Sigmoid colon (tissue), 7 donors: ENCODE data around the gene RFX7. TPM values are rescaled to one million over a fixed set of nuclear protein-coding genes. Genes with fewer than 3 reads are reported as not detected.

Source experiments
- DNase-seq: peaks from one replicate; pipeline ENCODE4 v3.0.0-alpha.2; 2019
- H3K27ac ChIP-seq, 4 donors: fragments of 200-600 bp; sonication (generic); one replicate each; pipeline ENCODE4 v1.5.1; 2016 to 2019; ENCODE audit warnings: mild to moderate bottlenecking in 1 of 4
- H3K27me3 ChIP-seq, 3 donors: fragments of 200-600 bp; sonication (generic); one replicate each; pipeline ENCODE4 v1.5.1; 2019; ENCODE audit warnings: mild to moderate bottlenecking in 1 of 3
- H3K36me3 ChIP-seq, 4 donors: fragments of 200-600 bp; sonication (generic); one replicate each; pipeline ENCODE4 v1.5.1; 2016 to 2019
- H3K4me1 ChIP-seq, 4 donors: fragments of 200-600 bp; sonication (generic); one replicate each; pipeline ENCODE4 v1.5.1; 2017 to 2019
- H3K4me3 ChIP-seq, 4 donors: fragments of 200-600 bp; sonication (generic); one replicate each; pipeline ENCODE4 v1.5.1; 2017 to 2019; ENCODE audit warnings: mild to moderate bottlenecking in 2 of 4, moderate library complexity in 1 of 4
- H3K9me3 ChIP-seq, 4 donors: fragments of 200-600 bp in 3 of 4; sonication (generic) in 3 of 4; one replicate each; pipeline versions ENCODE4 v1.5.1 to v1.6.1; 2013 to 2019
- EP300 ChIP-seq, 4 donors: sonication (generic); formaldehyde crosslinking; IDR thresholded peaks; one replicate each; pipeline ENCODE4 v1.6.1; 2017; ENCODE audit warnings: antibody characterized with exemption in 4 of 4
- POLR2A ChIP-seq, 2 donors: fragments of 450-650 bp; IDR thresholded peaks; one replicate each; pipeline ENCODE4 v1.6.1; 2016; ENCODE audit warnings: antibody characterized with exemption in 2 of 2, mild to moderate bottlenecking in 2 of 2, moderate library complexity in 2 of 2
- POLR2AphosphoS5 ChIP-seq, 4 donors: sonication (generic); formaldehyde crosslinking; IDR thresholded peaks; one replicate each; pipeline ENCODE4 v1.6.1; 2017; ENCODE audit warnings: antibody characterized with exemption in 4 of 4
- whole genome bisulfite sequencing, 2 donors: extraction: QIAGEN DNeasy Blood & Tissue Kit; methylation state at CpG; one replicate each; pipeline ENCODE4 v1.1.7; 2013; 5-methylcytosine and 5-hydroxymethylcytosine counted together
- intact Hi-C: fragments of 100-400 bp; cut with DNase I; formaldehyde crosslinking; loops from one replicate; pipeline ENCODE4 v1.15.1; 2023
- polyA plus RNA-seq, 3 donors: library from polyadenylated mRNA; stranded (reverse); fragments of 200-250 nt; gene quantifications; one replicate each; pipeline ENCODE4 v1.2.3, GENCODE V29; 2013
- total RNA-seq, 4 donors: library from RNA; depleted of rRNA; stranded (reverse); fragments of >200 nt; gene quantifications; one replicate each; pipeline ENCODE4 v1.1.0, GENCODE V29; 2016
- TF ChIP-seq, protein P1 (sequence below), 4 experiments: fragments of 450-650 bp in 3 of 4; fragments of 200-600 bp in 1 of 4; IDR thresholded peaks; one replicate each; pipeline ENCODE4 v1.5.1; 2016 to 2019; ENCODE audit warnings: antibody characterized with exemption in 4 of 4, mild to moderate bottlenecking in 3 of 4, moderate library complexity in 2 of 4
- donor health status: healthy with polysubstance abuse.
- donor health status: Bipolar disorder and iron deficiency.
- donor health status: healthy.

RFX7 gene
- total and polyA plus RNA-seq, 7 donors = 0.60 to 9.1 (median 6.7) TPM

DNA sequence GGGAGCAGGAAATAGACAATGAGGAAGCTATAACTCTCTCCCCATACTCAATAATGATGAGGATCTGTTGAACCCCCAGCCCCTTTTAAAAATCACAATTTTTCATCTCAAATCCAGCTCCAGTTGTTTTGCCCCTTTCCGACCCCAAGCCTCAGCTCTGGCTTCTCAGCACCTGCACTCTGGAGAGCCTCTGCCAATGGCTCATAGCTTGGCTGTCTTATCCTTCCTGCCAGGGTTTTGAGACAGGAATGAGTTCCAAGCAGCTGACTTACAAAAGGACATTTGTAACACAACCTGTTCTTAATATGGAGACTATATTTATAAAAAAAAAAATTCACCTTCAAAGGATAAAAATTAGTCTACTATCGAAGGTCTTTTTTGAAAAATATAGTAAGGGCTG is 144.4 kb downstream of the RFX7 start:
- Histone ChIP-seq H3K36me3 (peaks cover 12 to 46% (median 28%) of the 10 kb centered on the region in 4 donors), H3K27ac (no peak overlapping the region), H3K9me3 (no peaks in the 10 kb centered on the region), H3K4me3 (no peak overlapping the region), H3K27me3 (no peaks in the 10 kb centered on the region), H3K4me1 (peaks cover 0 to 34% (median 8%) of the 10 kb centered on the region in 4 donors)
- WGBS, 2 donors = 95 to 96% methylated on average over 2 of the region's 2 CpGs
- TF ChIP-seq, protein P1, sequence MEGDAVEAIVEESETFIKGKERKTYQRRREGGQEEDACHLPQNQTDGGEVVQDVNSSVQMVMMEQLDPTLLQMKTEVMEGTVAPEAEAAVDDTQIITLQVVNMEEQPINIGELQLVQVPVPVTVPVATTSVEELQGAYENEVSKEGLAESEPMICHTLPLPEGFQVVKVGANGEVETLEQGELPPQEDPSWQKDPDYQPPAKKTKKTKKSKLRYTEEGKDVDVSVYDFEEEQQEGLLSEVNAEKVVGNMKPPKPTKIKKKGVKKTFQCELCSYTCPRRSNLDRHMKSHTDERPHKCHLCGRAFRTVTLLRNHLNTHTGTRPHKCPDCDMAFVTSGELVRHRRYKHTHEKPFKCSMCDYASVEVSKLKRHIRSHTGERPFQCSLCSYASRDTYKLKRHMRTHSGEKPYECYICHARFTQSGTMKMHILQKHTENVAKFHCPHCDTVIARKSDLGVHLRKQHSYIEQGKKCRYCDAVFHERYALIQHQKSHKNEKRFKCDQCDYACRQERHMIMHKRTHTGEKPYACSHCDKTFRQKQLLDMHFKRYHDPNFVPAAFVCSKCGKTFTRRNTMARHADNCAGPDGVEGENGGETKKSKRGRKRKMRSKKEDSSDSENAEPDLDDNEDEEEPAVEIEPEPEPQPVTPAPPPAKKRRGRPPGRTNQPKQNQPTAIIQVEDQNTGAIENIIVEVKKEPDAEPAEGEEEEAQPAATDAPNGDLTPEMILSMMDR (IDR thresholded peaks at IDR 0.05) = no peak
- TF ChIP-seq EP300 (IDR thresholded peaks at IDR 0.05) (no peak), POLR2AphosphoS5 (IDR thresholded peaks at IDR 0.05) (no peak), POLR2A (IDR thresholded peaks at IDR 0.05) (no peak)
- intact Hi-C loops = no loop called here
- no peak for DNase-seq

DNA sequence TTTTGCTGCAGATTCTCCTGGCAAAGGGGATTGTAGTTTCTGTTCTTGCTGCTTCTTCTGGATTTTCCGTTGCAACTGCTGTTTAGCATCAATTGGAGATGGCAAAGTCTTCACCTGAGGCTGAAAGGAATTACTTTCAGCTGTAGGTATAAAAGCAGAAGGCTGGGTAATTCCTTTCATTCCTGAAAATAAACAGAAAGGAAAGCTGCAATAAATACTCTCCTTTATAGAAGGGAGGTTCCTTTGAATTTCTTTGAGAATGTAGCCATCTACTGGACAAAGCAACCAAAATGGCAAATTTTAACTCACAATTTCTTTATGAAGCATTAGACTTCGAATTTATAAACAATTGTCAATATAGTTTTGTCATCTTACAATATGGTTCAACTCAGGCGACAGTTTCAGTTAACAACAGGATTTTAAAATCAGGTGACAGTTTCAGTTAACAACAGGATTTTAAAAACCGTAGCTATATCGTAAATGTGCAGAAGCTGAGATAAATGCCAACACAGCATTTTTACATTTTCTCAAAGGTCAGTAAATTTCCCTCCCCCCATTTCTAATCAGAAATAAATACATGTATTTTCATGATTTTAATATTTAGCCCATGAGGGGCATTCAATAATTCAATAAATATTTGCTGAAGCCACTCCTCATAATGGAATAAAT is 145.3 kb downstream of the RFX7 start:
- WGBS, 2 donors = 82 to 87% methylated on average over 5 of the region's 5 CpGs
- intact Hi-C loops = no loop called here
- TF ChIP-seq EP300 (IDR thresholded peaks at IDR 0.05) = no peak
- TF ChIP-seq, protein P1 (IDR thresholded peaks at IDR 0.05) = no peak
- no peak for TF ChIP-seq POLR2AphosphoS5 (IDR thresholded peaks at IDR 0.05)
- TF ChIP-seq POLR2A (IDR thresholded peaks at IDR 0.05) = no peak
- Histone ChIP-seq H3K4me3 (no peak overlapping the region), H3K9me3 (no peaks in the 10 kb centered on the region), H3K36me3 (peaks cover 12 to 56% (median 32%) of the 10 kb centered on the region in 4 donors), H3K4me1 (peaks cover 0 to 28% (median 8%) of the 10 kb centered on the region in 4 donors), H3K27me3 (no peaks in the 10 kb centered on the region), H3K27ac (no peak overlapping the region)
- no peak for DNase-seq

DNA sequence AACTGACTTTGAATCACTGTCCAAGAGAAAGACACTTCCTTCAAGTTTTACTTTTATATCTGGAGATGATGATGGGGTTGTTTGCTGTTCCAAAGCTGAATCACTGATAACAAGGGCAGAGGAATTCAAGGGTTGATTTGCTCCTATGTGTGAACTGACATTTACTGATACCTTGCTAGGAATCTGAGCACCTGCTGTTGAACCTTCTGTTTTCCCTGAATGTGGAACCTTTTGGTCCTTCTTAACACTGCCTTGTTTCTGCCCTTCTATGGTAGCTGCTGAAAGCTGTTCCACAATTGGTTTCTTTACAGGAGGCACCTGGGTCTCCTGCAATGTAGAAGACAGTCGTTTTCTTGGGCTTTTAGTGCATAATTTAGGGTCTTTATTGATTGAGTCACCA is 148.3 kb downstream of the RFX7 start:
- H3K4me3 ChIP-seq = no peak overlapping the region
- WGBS, 2 donors = 76 to 78% methylated on average over 1 of the region's 1 CpG
- intact Hi-C loops = no loop called here
- H3K27ac ChIP-seq = no peak overlapping the region
- H3K36me3 ChIP-seq = peaks cover 12 to 57% (median 34%) of the 10 kb centered on the region in 4 donors
- H3K4me1 ChIP-seq = peaks cover 0 to 19% (median 3%) of the 10 kb centered on the region in 4 donors
- H3K27me3 ChIP-seq = no peaks in the 10 kb centered on the region
- TF ChIP-seq POLR2AphosphoS5 (IDR thresholded peaks at IDR 0.05) (no peak), EP300 (IDR thresholded peaks at IDR 0.05) (no peak)
- TF ChIP-seq, protein P1 (IDR thresholded peaks at IDR 0.05) = no peak
- DNase-seq = no peak
- no peaks in the 10 kb centered on the region for H3K9me3 ChIP-seq

DNA sequence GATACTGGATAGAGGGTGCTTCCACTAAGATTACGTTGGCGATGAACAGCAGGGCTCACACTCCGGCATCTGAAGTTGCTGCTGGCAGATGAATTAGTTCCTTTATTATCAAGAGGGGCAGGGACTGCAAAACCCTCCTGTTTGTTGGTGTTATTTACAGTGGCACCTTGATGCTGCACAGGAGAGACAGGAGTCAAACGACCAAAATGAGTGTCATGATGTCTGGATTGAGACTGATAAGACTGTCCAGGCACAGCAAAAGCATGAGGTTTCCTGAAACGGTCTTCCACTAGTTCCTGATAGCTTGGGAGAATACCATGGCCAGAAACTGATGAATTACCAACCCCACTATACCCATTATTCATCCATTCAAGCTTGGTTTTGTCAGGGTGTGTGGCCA is 149.5 kb downstream of the RFX7 start:
- Histone ChIP-seq H3K9me3 (peaks cover 0 to 2% (median 0%) of the 10 kb centered on the region in 4 donors), H3K27me3 (no peaks in the 10 kb centered on the region), H3K4me1 (peaks cover 0 to 10% (median 3%) of the 10 kb centered on the region in 4 donors), H3K27ac (no peak overlapping the region), H3K4me3 (no peak overlapping the region), H3K36me3 (peaks cover 12 to 57% (median 34%) of the 10 kb centered on the region in 4 donors)
- WGBS, 2 donors = 93 to 95% methylated on average over 5 of the region's 5 CpGs
- intact Hi-C loops = no loop called here
- TF ChIP-seq POLR2AphosphoS5 (IDR thresholded peaks at IDR 0.05) (no peak), POLR2A (IDR thresholded peaks at IDR 0.05) (no peak), EP300 (IDR thresholded peaks at IDR 0.05) (no peak)
- TF ChIP-seq, protein P1 (IDR thresholded peaks at IDR 0.05) = no peak
- no peak for DNase-seq

DNA sequence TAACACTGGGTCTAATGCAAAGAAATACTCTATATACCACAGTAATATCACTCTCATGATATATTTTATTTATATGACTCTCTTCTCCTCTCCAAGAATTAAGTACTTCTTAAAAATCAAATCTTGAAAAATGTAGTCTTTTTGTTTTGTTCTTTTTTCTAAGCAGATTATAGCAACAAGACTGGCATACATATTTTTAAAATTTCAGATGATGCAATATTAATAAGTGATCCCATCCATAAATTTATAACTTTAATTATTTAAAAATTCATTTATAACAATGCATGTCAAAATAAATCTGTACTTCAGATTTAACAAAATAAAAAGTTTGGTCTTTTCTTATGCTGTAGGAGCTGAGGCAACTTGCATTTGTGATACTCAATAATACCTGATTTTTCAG is 155.3 kb downstream of the RFX7 start:
- intact Hi-C loops = no loop called here
- TF ChIP-seq, protein P1 (IDR thresholded peaks at IDR 0.05) = no peak
- TF ChIP-seq POLR2A (IDR thresholded peaks at IDR 0.05) = no peak

More for the DNA sequence above, 155.3 kb downstream of the RFX7 start:
- H3K9me3 ChIP-seq = peaks cover 0 to 3% (median 0%) of the 10 kb centered on the region in 4 donors
- H3K36me3 ChIP-seq = peaks cover 0 to 11% (median 1%) of the 10 kb centered on the region in 4 donors
- H3K4me1 ChIP-seq = no peaks in the 10 kb centered on the region
- H3K27me3 ChIP-seq = no peaks in the 10 kb centered on the region
- no peak overlapping the region for H3K27ac ChIP-seq
- H3K4me3 ChIP-seq = no peak overlapping the region
- DNase-seq = no peak
